Measurements from ENCODE around the gene LENG1. TPM values are rescaled to one million over a fixed set of nuclear protein-coding genes. Genes with fewer than 3 reads are reported as not detected.

The LENG1 gene
- total and polyA plus RNA-seq, 3 experiments from 2014 or later: 4.8 to 14.1 (median 6.8) TPM

GRCh38 chr19:54169149-54169740 lies 9.7 kb upstream of the LENG1 start:
- H3K27ac ChIP-seq (ENCODE audit: low read depth, low read length): no peak overlapping the region
- Mint-ChIP-seq H3K4me1 (peaks cover 6 to 13% (median 8%) of the 10 kb centered on the region in 3 donors), H3K27ac (no peak overlapping the region), H3K27me3 (peaks cover 0 to 3% of the 10 kb centered on the region in 2 donors), H3K36me3 (no peaks in the 10 kb centered on the region), H3K4me3 (no peak overlapping the region), H3K9me3 (no peaks in the 10 kb centered on the region)
- H3K4me1 ChIP-seq (ENCODE audit: insufficient read depth, low read length): peaks cover 4% of the 10 kb centered on the region
- CTCF ChIA-PET: interaction anchor here (0.9 to 1.7 kb wide), 3 partner anchors 19 to 96 kb away, joined by 3 to 6 read pairs (median 3); no protein-coding TSS in a partner anchor
- no peaks in the 10 kb centered on the region for H3K9me3 ChIP-seq (ENCODE audit: low read length)
- no peak overlapping the region for H3K4me3 ChIP-seq (ENCODE audit: low read length)
- DNase-seq: no peak
- no peaks in the 10 kb centered on the region for H3K27me3 ChIP-seq (ENCODE audit: insufficient read depth, low read length, poor library complexity, severe bottlenecking)
- H3K36me3 ChIP-seq (ENCODE audit: insufficient read depth, low read length): no peaks in the 10 kb centered on the region
- POLR2A ChIA-PET: interaction anchor here (0.7 kb wide), 2 partner anchors 27 to 1430 kb away, joined by 3 to 4 read pairs; partner anchors contain the start of gene FIZ1

DNA sequence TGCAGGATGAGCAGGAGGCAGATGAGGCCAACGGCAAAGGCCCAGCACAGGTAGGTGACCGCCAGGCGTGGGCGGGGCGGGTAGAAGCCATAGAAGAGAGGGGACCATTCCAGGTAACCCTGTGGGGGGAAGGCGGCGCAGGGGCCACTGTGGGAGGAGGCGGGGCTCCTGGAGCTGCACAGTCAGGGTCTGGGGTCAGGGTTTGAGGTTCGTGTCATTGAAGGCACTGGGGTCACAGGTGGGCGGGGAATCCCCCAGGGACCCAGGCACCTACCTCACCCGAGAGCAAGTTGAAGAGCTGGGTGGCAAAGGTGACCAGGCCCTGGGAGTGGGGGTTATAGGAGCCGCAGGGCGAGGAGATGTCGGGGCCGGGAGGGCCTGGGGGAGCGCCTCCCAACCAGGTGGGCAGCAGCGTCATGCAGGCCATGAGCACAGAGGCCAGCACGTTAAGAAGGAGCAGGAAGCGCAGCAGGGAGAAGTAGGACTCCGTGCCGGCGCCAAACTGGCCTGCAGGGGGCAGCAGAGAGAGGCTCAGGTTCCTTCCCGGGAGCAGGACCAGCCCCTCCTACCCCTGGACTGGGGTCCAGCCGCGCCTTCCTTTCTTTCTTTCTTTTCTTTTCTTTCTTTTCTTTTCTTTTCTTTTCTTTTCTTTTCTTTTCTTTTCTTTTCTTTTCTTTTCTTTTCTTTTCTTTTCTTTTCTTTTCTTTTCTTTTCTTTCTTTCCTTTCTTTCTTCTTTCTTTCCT lies 8.8 kb upstream of the LENG1 start:
- Histone ChIP-seq H3K9me3 (ENCODE audit: low read length) (no peaks in the 10 kb centered on the region), H3K4me3 (ENCODE audit: low read length) (no peak overlapping the region), H3K27me3 (ENCODE audit: insufficient read depth, low read length, poor library complexity, severe bottlenecking) (no peaks in the 10 kb centered on the region), H3K4me1 (ENCODE audit: insufficient read depth, low read length) (peaks cover 13% of the 10 kb centered on the region), H3K36me3 (ENCODE audit: insufficient read depth, low read length) (no peaks in the 10 kb centered on the region), H3K27ac (ENCODE audit: low read depth, low read length) (no peak overlapping the region)
- H3K27ac Mint-ChIP-seq: peak overlapping the region in 4 of 8 donors; percentile 24 to 71 (median 36)
- H3K27me3 Mint-ChIP-seq: peaks cover 0 to 3% of the 10 kb centered on the region in 2 donors
- peak; percentile 77 to 92 (median 90) for DNase-seq
- ChIA-PET POLR2A (interaction anchor here (1.6 kb wide), 1 partner anchor 22 kb away, joined by 8 read pairs; the partner anchor contains the start of gene MBOAT7), CTCF (interaction anchor here (0.7 to 1.9 kb wide), 6 partner anchors 9 to 98 kb away, joined by 3 to 9 read pairs (median 6); partner anchors contain the start of genes LENG1, MBOAT7 and TSEN34)
- H3K4me3 Mint-ChIP-seq: peak overlapping the region in 1 of 7 donors; percentile 20
- H3K36me3 Mint-ChIP-seq: no peaks in the 10 kb centered on the region
- H3K4me1 Mint-ChIP-seq: peaks cover 8 to 20% (median 13%) of the 10 kb centered on the region in 3 donors
- no peaks in the 10 kb centered on the region for H3K9me3 Mint-ChIP-seq

- H3K27me3 ChIP-seq (ENCODE audit: insufficient read depth, low read length, poor library complexity, severe bottlenecking): no peaks in the 10 kb centered on the region
- H3K27me3 Mint-ChIP-seq: peaks cover 4 to 8% of the 10 kb centered on the region in 2 donors
- H3K27ac ChIP-seq (ENCODE audit: low read depth, low read length): no peak overlapping the region
- peaks cover 33% of the 10 kb centered on the region for H3K4me1 ChIP-seq (ENCODE audit: insufficient read depth, low read length)
- POLR2A ChIA-PET: no interaction called here
- H3K27ac Mint-ChIP-seq: peak overlapping the region in 1 of 8 donors; percentile 83
- peaks cover 27 to 43% (median 38%) of the 10 kb centered on the region in 3 donors for H3K4me1 Mint-ChIP-seq
- no peak overlapping the region for H3K4me3 Mint-ChIP-seq
- H3K4me3 ChIP-seq (ENCODE audit: low read length): no peak overlapping the region
- DNase-seq: no peak
- no peaks in the 10 kb centered on the region for H3K9me3 ChIP-seq (ENCODE audit: low read length)
- CTCF ChIA-PET: interaction anchor here (0.7 to 3.6 kb wide), 2 partner anchors 24 to 67 kb away, joined by 3 to 13 read pairs; partner anchors contain the start of gene MBOAT7
- no peaks in the 10 kb centered on the region for H3K9me3 Mint-ChIP-seq
- H3K36me3 Mint-ChIP-seq: no peaks in the 10 kb centered on the region
- no peaks in the 10 kb centered on the region for H3K36me3 ChIP-seq (ENCODE audit: insufficient read depth, low read length)
Measured at GRCh38 chr19:54165222-54165621, 5.7 kb upstream of the LENG1 start.

GRCh38 chr19:54164369-54165068 lies 5.0 kb upstream of the LENG1 start:
- Mint-ChIP-seq H3K9me3 (no peaks in the 10 kb centered on the region), H3K36me3 (peaks cover 0 to 7% (median 0%) of the 10 kb centered on the region in 3 donors), H3K4me3 (peak overlapping the region; percentile 47 to 87 (median 80)), H3K27me3 (peaks cover 4 to 8% of the 10 kb centered on the region in 2 donors), H3K4me1 (peaks cover 34 to 50% (median 45%) of the 10 kb centered on the region in 3 donors), H3K27ac (peak overlapping the region in 5 of 8 donors; percentile 17 to 83 (median 70))
- peak; percentile 38 to 65 (median 61) for DNase-seq
- no peaks in the 10 kb centered on the region for H3K27me3 ChIP-seq (ENCODE audit: insufficient read depth, low read length, poor library complexity, severe bottlenecking)
- H3K27ac ChIP-seq (ENCODE audit: low read depth, low read length): no peak overlapping the region
- ChIA-PET POLR2A (interaction anchor here (0.6 to 1.2 kb wide), 2 partner anchors 25 to 70 kb away, joined by 3 to 4 read pairs; partner anchors contain the start of gene MBOAT7), CTCF (interaction anchor here (3.6 kb wide), 1 partner anchor 24 kb away, joined by 13 read pairs; the partner anchor contains the start of gene MBOAT7)
- no peak overlapping the region for H3K4me3 ChIP-seq (ENCODE audit: low read length)
- H3K9me3 ChIP-seq (ENCODE audit: low read length): no peaks in the 10 kb centered on the region
- no peaks in the 10 kb centered on the region for H3K36me3 ChIP-seq (ENCODE audit: insufficient read depth, low read length)
- peaks cover 36% of the 10 kb centered on the region for H3K4me1 ChIP-seq (ENCODE audit: insufficient read depth, low read length)

GRCh38 chr19:54162884-54163283 lies 3.4 kb upstream of the LENG1 start:
- peaks cover 41 to 61% (median 59%) of the 10 kb centered on the region in 3 donors for H3K4me1 Mint-ChIP-seq
- DNase-seq: no peak
- peak overlapping the region in 3 of 8 donors; percentile 74 to 83 (median 79) for H3K27ac Mint-ChIP-seq

GRCh38 chr19:54162241-54162805 lies 2.8 kb upstream of the LENG1 start:
- peak overlapping the region; percentile 77 to 93 (median 83) for H3K4me3 Mint-ChIP-seq
- POLR2A ChIA-PET: interaction anchor here (0.9 kb wide), 1 partner anchor 48 kb away, joined by 3 read pairs; no protein-coding TSS in a partner anchor
- peaks cover 4 to 9% of the 10 kb centered on the region in 2 donors for H3K27me3 Mint-ChIP-seq
- Histone ChIP-seq H3K27ac (ENCODE audit: low read depth, low read length) (peak overlapping the region; percentile 38), H3K27me3 (ENCODE audit: insufficient read depth, low read length, poor library complexity, severe bottlenecking) (no peaks in the 10 kb centered on the region), H3K4me1 (ENCODE audit: insufficient read depth, low read length) (peaks cover 53% of the 10 kb centered on the region), H3K4me3 (ENCODE audit: low read length) (peak overlapping the region; percentile 62), H3K36me3 (ENCODE audit: insufficient read depth, low read length) (no peaks in the 10 kb centered on the region), H3K9me3 (ENCODE audit: low read length) (no peaks in the 10 kb centered on the region)
- peaks cover 0 to 27% (median 0%) of the 10 kb centered on the region in 3 donors for H3K36me3 Mint-ChIP-seq
- H3K9me3 Mint-ChIP-seq: no peaks in the 10 kb centered on the region
- H3K4me1 Mint-ChIP-seq: peaks cover 41 to 61% (median 59%) of the 10 kb centered on the region in 3 donors
- CTCF ChIA-PET: interaction anchor here (3.6 kb wide), 1 partner anchor 27 kb away, joined by 13 read pairs; the partner anchor contains the start of gene MBOAT7
- H3K27ac Mint-ChIP-seq: peak overlapping the region in 7 of 8 donors; percentile 8 to 90 (median 79)
- peak; percentile 68 to 82 (median 70) for DNase-seq

More at GRCh38 chr19:54162884-54163283, 3.4 kb upstream of the LENG1 start:
- H3K27me3 ChIP-seq (ENCODE audit: insufficient read depth, low read length, poor library complexity, severe bottlenecking): no peaks in the 10 kb centered on the region
- Mint-ChIP-seq H3K4me3 (peak overlapping the region; percentile 43 to 93 (median 83)), H3K36me3 (peaks cover 0 to 22% (median 0%) of the 10 kb centered on the region in 3 donors), H3K9me3 (no peaks in the 10 kb centered on the region), H3K27me3 (peaks cover 4 to 9% of the 10 kb centered on the region in 2 donors)
- no peaks in the 10 kb centered on the region for H3K36me3 ChIP-seq (ENCODE audit: insufficient read depth, low read length)
- H3K9me3 ChIP-seq (ENCODE audit: low read length): no peaks in the 10 kb centered on the region
- H3K4me3 ChIP-seq (ENCODE audit: low read length): peak overlapping the region; percentile 62
- H3K27ac ChIP-seq (ENCODE audit: low read depth, low read length): peak overlapping the region; percentile 38
- CTCF ChIA-PET: interaction anchor here (3.6 kb wide), 1 partner anchor 26 kb away, joined by 13 read pairs; the partner anchor contains the start of gene MBOAT7
- POLR2A ChIA-PET: interaction anchor here (0.9 kb wide), 1 partner anchor 48 kb away, joined by 3 read pairs; no protein-coding TSS in a partner anchor
- peaks cover 49% of the 10 kb centered on the region for H3K4me1 ChIP-seq (ENCODE audit: insufficient read depth, low read length)

GRCh38 chr19:54160854-54161253 lies 1.3 kb upstream of the LENG1 start:
- CTCF ChIA-PET: interaction anchor here (0.8 to 2.1 kb wide), 2 partner anchors 24 to 72 kb away, joined by 3 to 7 read pairs; partner anchors contain the start of gene CNOT3
- POLR2A ChIA-PET: interaction anchor here (0.6 to 3.6 kb wide), 3 partner anchors 24 to 40 kb away, joined by 6 to 54 read pairs (median 49); partner anchors contain the start of genes CNOT3, MBOAT7, RPS9 and TSEN34
- Mint-ChIP-seq H3K4me3 (peak overlapping the region in 6 of 7 donors; percentile 95 to 100 (median 99)), H3K4me1 (peaks cover 52 to 71% (median 70%) of the 10 kb centered on the region in 3 donors), H3K36me3 (peaks cover 0 to 41% (median 5%) of the 10 kb centered on the region in 3 donors), H3K9me3 (no peaks in the 10 kb centered on the region), H3K27me3 (peaks cover 4 to 9% of the 10 kb centered on the region in 2 donors), H3K27ac (peak overlapping the region; percentile 92 to 100 (median 99))
- peak overlapping the region; percentile 84 for H3K27ac ChIP-seq (ENCODE audit: low read depth, low read length)
- H3K9me3 ChIP-seq (ENCODE audit: low read length): no peaks in the 10 kb centered on the region
- peaks cover 63% of the 10 kb centered on the region for H3K4me1 ChIP-seq (ENCODE audit: insufficient read depth, low read length)
- peak overlapping the region; percentile 93 for H3K4me3 ChIP-seq (ENCODE audit: low read length)
- no peaks in the 10 kb centered on the region for H3K27me3 ChIP-seq (ENCODE audit: insufficient read depth, low read length, poor library complexity, severe bottlenecking)
- no peak for DNase-seq
- H3K36me3 ChIP-seq (ENCODE audit: insufficient read depth, low read length): peaks cover 14% of the 10 kb centered on the region

Measured in CD8-positive, alpha-beta memory T cell (primary cell).